ENCODE measurements around the gene KDM2B. TPM values are rescaled to one million over a fixed set of nuclear protein-coding genes. Genes with fewer than 3 reads are reported as not detected.

Gene KDM2B
- polyA plus RNA-seq, 3 donors: 9.7 to 68.1 (median 9.7) TPM

DNA sequence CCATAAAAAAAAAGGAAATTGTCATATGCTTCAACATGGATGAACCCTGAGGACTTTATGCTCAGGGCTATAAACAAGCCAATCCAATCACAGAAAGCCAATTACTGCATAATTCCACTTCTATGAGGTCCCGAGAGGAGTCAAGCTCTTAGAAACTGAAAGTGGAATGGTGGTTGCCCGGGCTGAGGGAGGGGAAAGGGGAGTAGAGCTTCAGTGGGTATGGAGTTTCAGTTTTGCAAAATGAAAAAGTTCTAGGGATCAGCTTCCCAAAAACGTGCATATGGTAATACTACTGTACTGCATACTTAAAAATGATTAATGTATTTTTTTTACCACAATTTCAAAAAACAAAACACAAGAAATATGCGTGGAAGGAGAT, 128.9 kb downstream of the KDM2B start:
- TF ChIP-seq, protein P1, sequence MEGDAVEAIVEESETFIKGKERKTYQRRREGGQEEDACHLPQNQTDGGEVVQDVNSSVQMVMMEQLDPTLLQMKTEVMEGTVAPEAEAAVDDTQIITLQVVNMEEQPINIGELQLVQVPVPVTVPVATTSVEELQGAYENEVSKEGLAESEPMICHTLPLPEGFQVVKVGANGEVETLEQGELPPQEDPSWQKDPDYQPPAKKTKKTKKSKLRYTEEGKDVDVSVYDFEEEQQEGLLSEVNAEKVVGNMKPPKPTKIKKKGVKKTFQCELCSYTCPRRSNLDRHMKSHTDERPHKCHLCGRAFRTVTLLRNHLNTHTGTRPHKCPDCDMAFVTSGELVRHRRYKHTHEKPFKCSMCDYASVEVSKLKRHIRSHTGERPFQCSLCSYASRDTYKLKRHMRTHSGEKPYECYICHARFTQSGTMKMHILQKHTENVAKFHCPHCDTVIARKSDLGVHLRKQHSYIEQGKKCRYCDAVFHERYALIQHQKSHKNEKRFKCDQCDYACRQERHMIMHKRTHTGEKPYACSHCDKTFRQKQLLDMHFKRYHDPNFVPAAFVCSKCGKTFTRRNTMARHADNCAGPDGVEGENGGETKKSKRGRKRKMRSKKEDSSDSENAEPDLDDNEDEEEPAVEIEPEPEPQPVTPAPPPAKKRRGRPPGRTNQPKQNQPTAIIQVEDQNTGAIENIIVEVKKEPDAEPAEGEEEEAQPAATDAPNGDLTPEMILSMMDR (IDR thresholded peaks at IDR 0.05): no peak
- peaks cover 71% of the 10 kb centered on the region for H3K79me2 ChIP-seq (ENCODE audit: insufficient read depth, low read length)
- H3K27me3 ChIP-seq (ENCODE audit: control insufficient read depth in 2 of 2, insufficient read depth in 2 of 2, low read length in 2 of 2): no peaks in the 10 kb centered on the region
- H2AFZ ChIP-seq (ENCODE audit: insufficient read depth, low read depth, low read length, poor library complexity, severe bottlenecking): no peak overlapping the region
- Mint-ChIP-seq H3K9me3 (no peaks in the 10 kb centered on the region), H3K27ac (peak overlapping the region; percentile 97 to 99 (median 98)), H3K27me3 (ENCODE audit: low read depth in 3 of 3) (peaks cover 0 to 2% (median 2%) of the 10 kb centered on the region in 3 donors), H3K4me3 (peak overlapping the region; percentile 64 to 75), H3K36me3 (peaks cover 22 to 34% of the 10 kb centered on the region in 2 donors), H3K4me1 (peaks cover 65% of the 10 kb centered on the region)
- DNase-seq: peak; percentile 51 to 66 (median 54)
- no peaks in the 10 kb centered on the region for H3K9me3 ChIP-seq (replicated peaks in 1 of 2; ENCODE audit: control insufficient read depth in 1 of 2, insufficient read depth in 1 of 2, low read length in 2 of 2)
- peaks cover 27% of the 10 kb centered on the region for H4K20me1 ChIP-seq (ENCODE audit: insufficient read depth, low read length)
- intact Hi-C loops (cut with micrococcal nuclease): no loop called here
- peak overlapping the region; percentile 62 for H3K4me2 ChIP-seq (replicated peaks; ENCODE audit: extremely low read depth, low read length, poor library complexity, severe bottlenecking)
- H3K36me3 ChIP-seq (replicated peaks in 1 of 2; ENCODE audit: control insufficient read depth in 1 of 2, insufficient read depth in 2 of 2, low read length in 2 of 2): peaks cover 0 to 13% of the 10 kb centered on the region in 2 donors
- H3K27ac ChIP-seq (ENCODE audit: low read depth in 1 of 2, low read length in 2 of 2): peak overlapping the region; percentile 82 to 89
- H3K4me3 ChIP-seq (replicated peaks in 1 of 3; ENCODE audit: low read depth in 2 of 3, low read length in 3 of 3): peak overlapping the region in 1 of 3 experiments; percentile 67
- 0% methylated on average over 1 of the region's 4 CpGs for WGBS (ENCODE audit: insufficient coverage)
- peaks cover 54 to 59% of the 10 kb centered on the region in 2 donors for H3K4me1 ChIP-seq (ENCODE audit: control insufficient read depth in 1 of 2, insufficient read depth in 2 of 2, low read length in 2 of 2)
- H3K9ac ChIP-seq (ENCODE audit: insufficient read depth, low read length, poor library complexity, severe bottlenecking): peak overlapping the region; percentile 42

DNA sequence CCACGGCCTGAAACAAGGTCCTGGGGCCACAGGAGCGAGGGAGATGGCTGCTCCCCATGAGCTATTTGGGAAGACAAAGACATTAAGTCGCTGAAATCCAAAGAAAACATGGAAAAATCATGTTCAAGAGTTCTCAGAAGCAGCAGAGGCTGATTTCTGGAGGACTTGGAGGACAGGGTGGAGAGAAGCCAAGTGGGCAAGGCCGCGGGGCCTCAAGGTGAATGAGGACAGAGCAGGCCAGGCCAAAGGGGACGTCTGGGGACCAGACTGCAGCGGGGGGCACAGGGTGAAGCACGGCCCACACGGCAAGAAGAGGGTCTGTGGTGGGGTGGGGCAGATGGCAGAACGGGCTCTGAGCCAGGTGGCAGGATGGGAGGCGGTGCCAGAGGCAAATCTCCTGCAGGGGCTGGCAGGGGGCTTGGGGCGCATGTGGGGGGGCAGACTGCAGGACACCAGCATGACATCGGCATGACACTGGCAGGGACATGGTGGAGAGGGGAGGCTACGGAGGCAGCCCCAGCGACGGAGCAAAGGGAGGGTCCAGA, 132.0 kb downstream of the KDM2B start:
- 92% methylated on average over 16 of the region's 16 CpGs for WGBS (ENCODE audit: insufficient coverage)
- H3K27me3 ChIP-seq (ENCODE audit: control insufficient read depth in 2 of 2, insufficient read depth in 2 of 2, low read length in 2 of 2): no peaks in the 10 kb centered on the region
- H3K9me3 ChIP-seq (replicated peaks in 1 of 2; ENCODE audit: control insufficient read depth in 1 of 2, insufficient read depth in 1 of 2, low read length in 2 of 2): no peaks in the 10 kb centered on the region
- H4K20me1 ChIP-seq (ENCODE audit: insufficient read depth, low read length): peaks cover 12% of the 10 kb centered on the region
- H3K27ac Mint-ChIP-seq: peak overlapping the region in 6 of 7 donors; percentile 41 to 98 (median 58)
- no peak overlapping the region for H2AFZ ChIP-seq (ENCODE audit: insufficient read depth, low read depth, low read length, poor library complexity, severe bottlenecking)
- no peak overlapping the region for H3K4me3 ChIP-seq (replicated peaks in 1 of 3; ENCODE audit: low read depth in 2 of 3, low read length in 3 of 3)
- peaks cover 48% of the 10 kb centered on the region for H3K79me2 ChIP-seq (ENCODE audit: insufficient read depth, low read length)
- H3K4me1 Mint-ChIP-seq: peaks cover 45% of the 10 kb centered on the region
- no peak for DNase-seq
- no peak overlapping the region for H3K4me3 Mint-ChIP-seq
- H3K36me3 ChIP-seq (replicated peaks in 1 of 2; ENCODE audit: control insufficient read depth in 1 of 2, insufficient read depth in 2 of 2, low read length in 2 of 2): peaks cover 17 to 43% of the 10 kb centered on the region in 2 donors
- intact Hi-C loops (cut with micrococcal nuclease): no loop called here
- peak overlapping the region in 1 of 2 donors; percentile 3 for H3K27ac ChIP-seq (ENCODE audit: low read depth in 1 of 2, low read length in 2 of 2)
- H3K9me3 Mint-ChIP-seq: no peaks in the 10 kb centered on the region
- peaks cover 39 to 49% of the 10 kb centered on the region in 2 donors for H3K36me3 Mint-ChIP-seq
- TF ChIP-seq, protein P1 (IDR thresholded peaks at IDR 0.05): no peak
- no peak overlapping the region for H3K9ac ChIP-seq (ENCODE audit: insufficient read depth, low read length, poor library complexity, severe bottlenecking)
- H3K4me1 ChIP-seq (ENCODE audit: control insufficient read depth in 1 of 2, insufficient read depth in 2 of 2, low read length in 2 of 2): peaks cover 44 to 46% of the 10 kb centered on the region in 2 donors
- H3K27me3 Mint-ChIP-seq (ENCODE audit: low read depth in 3 of 3): peaks cover 0 to 2% (median 0%) of the 10 kb centered on the region in 3 donors
- H3K4me2 ChIP-seq (replicated peaks; ENCODE audit: extremely low read depth, low read length, poor library complexity, severe bottlenecking): no peak overlapping the region

Measured in CD14-positive monocyte (primary cell).